ENCODE measurements around the gene EFEMP2. TPM values are rescaled to one million over a fixed set of nuclear protein-coding genes. Genes with fewer than 3 reads are reported as not detected.

EFEMP2 gene
- total and polyA plus RNA-seq, 2 donors (not counting 3 experiments of a cell fraction or from before 2014, with no cell fraction given) = 81.7 to 207 TPM

DNA sequence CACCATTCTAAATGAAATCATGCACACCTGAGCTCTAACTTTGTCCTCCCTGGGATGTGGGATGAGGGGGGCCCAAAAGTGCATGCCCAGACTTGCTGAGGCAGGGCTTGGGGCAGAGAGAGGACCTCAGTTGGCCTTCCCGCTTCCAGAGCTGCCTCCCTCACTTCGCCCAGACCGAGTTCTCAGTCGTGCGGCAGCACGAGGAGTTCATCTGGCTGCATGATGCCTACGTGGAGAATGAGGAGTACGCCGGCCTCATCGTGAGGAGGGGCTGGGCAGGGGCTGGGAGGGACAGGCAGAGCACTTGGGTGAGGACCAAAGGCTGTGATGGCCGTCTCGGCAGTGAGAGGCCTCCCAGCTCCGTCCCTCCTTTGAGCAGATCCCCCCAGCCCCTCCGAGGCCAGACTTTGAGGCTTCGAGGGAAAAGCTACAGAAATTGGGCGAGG, 22.8 kb downstream of the EFEMP2 start:
- no peak overlapping the region for H3K9ac ChIP-seq (replicated peaks; ENCODE audit: extremely low read depth, insufficient read depth, low read length)
- H3K9me3 ChIP-seq (replicated peaks; ENCODE audit: control insufficient read depth, insufficient read depth, low read length) = no peaks in the 10 kb centered on the region
- peaks cover 18 to 30% of the 10 kb centered on the region in 2 experiments for H3K36me3 ChIP-seq (ENCODE audit: control insufficient read depth in 2 of 2, extremely low read depth in 1 of 2, insufficient read depth in 2 of 2, low read length in 2 of 2)
- no peak overlapping the region for H3K4me3 ChIP-seq (replicated peaks in 1 of 3; ENCODE audit: insufficient read depth in 1 of 3, low read depth in 1 of 3, low read length in 3 of 3)
- ChIA-PET CTCF (interaction anchor here (1.2 to 3.7 kb wide), 5 partner anchors 10 to 70 kb away, joined by 3 to 18 read pairs (median 7); partner anchors contain the start of genes AP5B1, FIBP and MUS81), POLR2A (interaction anchor here (0.9 to 1.3 kb wide), 2 partner anchors 9 to 10 kb away, joined by 3 to 4 read pairs; partner anchors contain the start of gene MUS81)
- H3K4me2 ChIP-seq (ENCODE audit: insufficient read depth, low read length) = no peak overlapping the region
- H3K27me3 ChIP-seq (ENCODE audit: control insufficient read depth in 2 of 2, insufficient read depth in 2 of 2, low read length in 2 of 2) = no peaks in the 10 kb centered on the region
- TF ChIP-seq, protein P1, sequence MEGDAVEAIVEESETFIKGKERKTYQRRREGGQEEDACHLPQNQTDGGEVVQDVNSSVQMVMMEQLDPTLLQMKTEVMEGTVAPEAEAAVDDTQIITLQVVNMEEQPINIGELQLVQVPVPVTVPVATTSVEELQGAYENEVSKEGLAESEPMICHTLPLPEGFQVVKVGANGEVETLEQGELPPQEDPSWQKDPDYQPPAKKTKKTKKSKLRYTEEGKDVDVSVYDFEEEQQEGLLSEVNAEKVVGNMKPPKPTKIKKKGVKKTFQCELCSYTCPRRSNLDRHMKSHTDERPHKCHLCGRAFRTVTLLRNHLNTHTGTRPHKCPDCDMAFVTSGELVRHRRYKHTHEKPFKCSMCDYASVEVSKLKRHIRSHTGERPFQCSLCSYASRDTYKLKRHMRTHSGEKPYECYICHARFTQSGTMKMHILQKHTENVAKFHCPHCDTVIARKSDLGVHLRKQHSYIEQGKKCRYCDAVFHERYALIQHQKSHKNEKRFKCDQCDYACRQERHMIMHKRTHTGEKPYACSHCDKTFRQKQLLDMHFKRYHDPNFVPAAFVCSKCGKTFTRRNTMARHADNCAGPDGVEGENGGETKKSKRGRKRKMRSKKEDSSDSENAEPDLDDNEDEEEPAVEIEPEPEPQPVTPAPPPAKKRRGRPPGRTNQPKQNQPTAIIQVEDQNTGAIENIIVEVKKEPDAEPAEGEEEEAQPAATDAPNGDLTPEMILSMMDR (IDR thresholded peaks at IDR 0.05; ENCODE audit: extremely low read depth in 1 of 2, insufficient read depth in 1 of 2, low read depth in 1 of 2, low read length in 2 of 2) = no peak
- TF ChIP-seq GATA2 (IDR thresholded peaks at IDR 0.05; ENCODE audit: insufficient read depth, insufficient read length, low read depth, low read length) = no peak
- H3K4me1 ChIP-seq (ENCODE audit: control insufficient read depth, extremely low read depth, insufficient read depth, low read length) = no peaks in the 10 kb centered on the region
- intact Hi-C loops (cut with micrococcal nuclease) (no loop called here), dilution Hi-C loops (cut with MboI; ENCODE audit: extremely low pct_ligation_motif_present, low sequenced_read_pairs) (no loop called here)
- no peak overlapping the region for H2AFZ ChIP-seq (ENCODE audit: low read depth, low read length)
- H3K9me1 ChIP-seq (replicated peaks; ENCODE audit: control insufficient read depth, extremely low read depth, insufficient read depth, low read length) = no peaks in the 10 kb centered on the region
- DNase-seq (ENCODE audit: low read depth, low spot score) (no peak), FAIRE-seq (no peak)
- H4K20me1 ChIP-seq (replicated peaks; ENCODE audit: control insufficient read depth, extremely low read depth, insufficient read depth, low read length) = peaks cover 5% of the 10 kb centered on the region
- no peak overlapping the region for H3K27ac ChIP-seq (ENCODE audit: insufficient read depth, low read depth, low read length)
- BruUV-seq (replicated peaks) = no TSS peak
- peaks cover 18% of the 10 kb centered on the region for H3K79me2 ChIP-seq (ENCODE audit: control insufficient read depth, insufficient read depth, low read length)

DNA sequence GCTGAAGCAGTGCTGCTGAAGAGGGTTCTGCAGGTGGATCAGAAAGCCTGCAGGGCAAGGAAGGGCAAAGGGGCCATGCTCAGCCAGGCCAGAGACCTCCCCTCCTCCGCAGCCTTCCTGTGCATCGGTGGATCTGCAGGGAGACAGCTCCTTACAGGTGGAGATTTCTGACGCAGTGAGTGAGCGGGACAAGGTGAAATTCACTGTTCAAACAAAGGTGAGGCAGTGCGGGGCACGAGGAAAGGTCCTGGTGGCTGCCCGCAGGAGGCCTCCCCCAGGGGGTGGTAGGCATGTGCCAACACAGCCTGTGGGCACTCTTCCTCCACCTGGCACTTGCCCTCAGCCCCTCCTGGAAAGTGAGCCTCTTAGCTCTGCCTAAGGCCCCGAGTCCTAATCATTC, 23.2 kb downstream of the EFEMP2 start:
- Histone ChIP-seq H3K4me1 (ENCODE audit: control insufficient read depth, extremely low read depth, insufficient read depth, low read length) (no peaks in the 10 kb centered on the region), H2AFZ (ENCODE audit: low read depth, low read length) (no peak overlapping the region), H3K9ac (replicated peaks; ENCODE audit: extremely low read depth, insufficient read depth, low read length) (no peak overlapping the region), H3K4me2 (ENCODE audit: insufficient read depth, low read length) (no peak overlapping the region), H3K79me2 (ENCODE audit: control insufficient read depth, insufficient read depth, low read length) (peaks cover 13% of the 10 kb centered on the region), H3K36me3 (ENCODE audit: control insufficient read depth in 2 of 2, extremely low read depth in 1 of 2, insufficient read depth in 2 of 2, low read length in 2 of 2) (peaks cover 14 to 26% of the 10 kb centered on the region in 2 experiments), H3K4me3 (replicated peaks in 1 of 3; ENCODE audit: insufficient read depth in 1 of 3, low read depth in 1 of 3, low read length in 3 of 3) (no peak overlapping the region), H4K20me1 (replicated peaks; ENCODE audit: control insufficient read depth, extremely low read depth, insufficient read depth, low read length) (peaks cover 5% of the 10 kb centered on the region), H3K27ac (ENCODE audit: insufficient read depth, low read depth, low read length) (no peak overlapping the region), H3K9me3 (replicated peaks; ENCODE audit: control insufficient read depth, insufficient read depth, low read length) (no peaks in the 10 kb centered on the region), H3K9me1 (replicated peaks; ENCODE audit: control insufficient read depth, extremely low read depth, insufficient read depth, low read length) (no peaks in the 10 kb centered on the region), H3K27me3 (ENCODE audit: control insufficient read depth in 2 of 2, insufficient read depth in 2 of 2, low read length in 2 of 2) (no peaks in the 10 kb centered on the region)
- BruUV-seq (replicated peaks) = no TSS peak
- FAIRE-seq (no peak), DNase-seq (ENCODE audit: low read depth, low spot score) (no peak)
- POLR2A ChIA-PET = interaction anchor here (1.1 kb wide), 1 partner anchor 44 kb away, joined by 3 read pairs; no protein-coding TSS in a partner anchor
- CTCF ChIA-PET = interaction anchor here (1.2 to 3.7 kb wide), 5 partner anchors 10 to 69 kb away, joined by 3 to 18 read pairs (median 7); partner anchors contain the start of genes AP5B1, FIBP and MUS81
- TF ChIP-seq, protein P2, sequence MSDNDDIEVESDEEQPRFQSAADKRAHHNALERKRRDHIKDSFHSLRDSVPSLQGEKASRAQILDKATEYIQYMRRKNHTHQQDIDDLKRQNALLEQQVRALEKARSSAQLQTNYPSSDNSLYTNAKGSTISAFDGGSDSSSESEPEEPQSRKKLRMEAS (IDR thresholded peaks at IDR 0.05; ENCODE audit: insufficient read depth, insufficient read length) = no peak
- TF ChIP-seq MYC (IDR thresholded peaks at IDR 0.05; ENCODE audit: low read depth, low read length) (no peak), FOS (IDR thresholded peaks at IDR 0.05; ENCODE audit: borderline replicate concordance, insufficient read depth, low read length) (no peak), EZH2 (IDR thresholded peaks at IDR 0.05; ENCODE audit: borderline replicate concordance, low read depth, low read length, severe bottlenecking) (no peak), POLR2A (IDR thresholded peaks at IDR 0.05; ENCODE audit: low read depth, low read length) (no peak), GATA2 (IDR thresholded peaks at IDR 0.05; ENCODE audit: insufficient read depth, insufficient read length, low read depth, low read length) (no peak), JUN (IDR thresholded peaks at IDR 0.05; ENCODE audit: borderline replicate concordance, insufficient read depth, insufficient read length, low read depth) (no peak), POLR2AphosphoS5 (IDR thresholded peaks at IDR 0.05; ENCODE audit: insufficient read depth, low read depth, low read length) (no peak)
- TF ChIP-seq, protein P1 (IDR thresholded peaks at IDR 0.05; ENCODE audit: extremely low read depth in 1 of 2, insufficient read depth in 1 of 2, low read depth in 1 of 2, low read length in 2 of 2) = no peak
- dilution Hi-C loops (cut with MboI; ENCODE audit: extremely low pct_ligation_motif_present, low sequenced_read_pairs) (no loop called here), intact Hi-C loops (cut with micrococcal nuclease) (no loop called here)
